ENCODE results near the gene TRERF1.

The TRERF1 gene

DNA sequence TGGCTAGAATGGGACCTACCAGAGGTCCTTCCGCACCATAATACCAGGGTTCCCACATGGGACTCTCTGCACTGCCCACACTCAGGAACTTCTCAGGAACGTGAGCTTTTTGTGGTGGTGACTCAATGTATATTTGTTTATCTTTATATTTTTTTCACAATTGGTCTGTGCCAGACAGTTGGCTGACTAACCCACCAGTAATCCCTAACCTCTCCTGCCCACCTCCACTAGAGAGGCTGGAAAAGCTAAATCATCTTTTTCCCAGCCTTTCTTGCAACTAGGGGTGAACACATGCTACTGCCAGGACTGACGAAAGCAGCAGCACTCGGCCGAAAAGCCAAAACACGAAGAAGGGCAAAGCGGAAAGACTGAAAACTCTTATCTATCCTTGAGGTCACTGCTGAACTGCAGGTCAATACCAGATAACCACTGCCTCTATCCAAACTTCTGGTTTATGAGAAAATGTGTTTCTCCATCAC is 112.9 kb downstream of the TRERF1 start:
- no peak overlapping the region for H3K4me3 ChIP-seq (ENCODE audit: low read depth, low read length)
- TF ChIP-seq CTCF (IDR thresholded peaks at IDR 0.05; ENCODE audit: control insufficient read depth, extremely low read depth, insufficient read depth) = no peak
- no peak for DNase-seq (ENCODE audit: low read depth)

GRCh38 chr6:42337985-42338743 is 113.6 kb downstream of the TRERF1 start:
- no peak for DNase-seq (ENCODE audit: low read depth)
- no peak overlapping the region for H3K4me3 ChIP-seq (ENCODE audit: low read depth, low read length)
- no peak for TF ChIP-seq CTCF (IDR thresholded peaks at IDR 0.05; ENCODE audit: control insufficient read depth, extremely low read depth, insufficient read depth)

DNA sequence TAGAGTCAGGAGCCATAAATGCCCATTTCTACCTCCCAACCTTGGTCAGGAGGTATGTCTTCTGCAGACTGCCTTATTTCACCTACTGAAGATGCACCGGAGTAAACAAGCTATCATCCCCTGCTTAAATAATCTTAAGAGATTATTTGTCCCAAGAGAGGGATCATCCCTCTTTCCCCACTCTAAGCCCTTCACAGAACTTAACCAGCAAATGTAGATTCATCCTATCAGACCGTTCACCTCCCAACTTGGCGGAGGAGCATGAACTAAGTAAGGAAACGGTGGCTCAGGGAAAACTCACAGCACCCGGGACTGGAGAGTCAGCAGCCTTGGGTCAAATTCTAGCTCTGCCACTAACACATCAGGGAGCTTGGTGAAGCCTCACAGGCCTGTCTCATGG is 115.3 kb downstream of the TRERF1 start:
- TF ChIP-seq CTCF (IDR thresholded peaks at IDR 0.05; ENCODE audit: control insufficient read depth, extremely low read depth, insufficient read depth) = no peak
- H3K4me3 ChIP-seq (ENCODE audit: low read depth, low read length) = no peak overlapping the region
- no peak for DNase-seq (ENCODE audit: low read depth)

GRCh38 chr6:42335896-42336295 is 115.8 kb downstream of the TRERF1 start:
- no peak overlapping the region for H3K4me3 ChIP-seq (ENCODE audit: low read depth, low read length)
- DNase-seq (ENCODE audit: low read depth) = no peak
- no peak for TF ChIP-seq CTCF (IDR thresholded peaks at IDR 0.05; ENCODE audit: control insufficient read depth, extremely low read depth, insufficient read depth)

DNA sequence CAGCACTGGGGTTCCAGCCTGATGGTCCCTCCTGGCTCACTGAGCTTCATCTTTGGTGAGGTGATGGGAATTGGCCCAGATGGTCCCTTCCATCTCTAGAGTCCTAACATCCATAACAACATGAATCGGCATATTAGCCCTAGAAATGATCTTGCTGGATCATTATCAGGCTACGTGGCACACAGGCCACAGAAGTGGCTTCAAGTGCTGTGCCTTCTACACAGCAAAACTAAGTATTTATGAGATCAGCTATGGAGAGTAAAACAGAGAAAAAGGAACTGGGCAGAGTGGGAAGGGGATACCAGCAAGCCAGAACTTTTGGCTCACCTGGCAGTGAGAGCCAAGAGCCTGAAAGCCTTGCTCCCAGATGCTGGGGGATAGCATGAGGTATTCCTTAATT is 116.9 kb downstream of the TRERF1 start:
- no peak overlapping the region for H3K4me3 ChIP-seq (ENCODE audit: low read depth, low read length)
- DNase-seq (ENCODE audit: low read depth) = no peak
- no peak for TF ChIP-seq CTCF (IDR thresholded peaks at IDR 0.05; ENCODE audit: control insufficient read depth, extremely low read depth, insufficient read depth)

DNA sequence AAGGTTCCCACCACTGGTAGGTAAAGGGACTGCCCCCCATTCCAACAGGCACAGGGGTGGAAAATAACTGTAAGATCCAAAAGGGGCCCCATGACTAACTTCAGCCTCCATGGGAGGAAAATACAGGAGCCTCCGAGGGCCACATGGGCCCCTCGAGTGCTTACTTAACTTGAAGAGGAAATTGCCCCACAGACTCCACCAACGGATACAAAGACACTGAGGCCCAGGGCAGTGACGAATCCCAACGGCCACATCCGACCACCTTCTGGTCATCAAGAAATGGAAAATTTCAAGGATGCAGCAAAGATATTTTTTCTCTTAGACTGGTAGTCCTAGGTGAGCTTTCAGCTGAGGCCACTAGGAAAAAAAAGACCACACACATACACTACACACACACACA is 118.1 kb downstream of the TRERF1 start:
- no peak for TF ChIP-seq CTCF (IDR thresholded peaks at IDR 0.05; ENCODE audit: control insufficient read depth, extremely low read depth, insufficient read depth)
- H3K4me3 ChIP-seq (ENCODE audit: low read depth, low read length) = no peak overlapping the region
- DNase-seq (ENCODE audit: low read depth) = no peak

- TF ChIP-seq CTCF (IDR thresholded peaks at IDR 0.05; ENCODE audit: control insufficient read depth, extremely low read depth, insufficient read depth) = no peak
- no peak overlapping the region for H3K4me3 ChIP-seq (ENCODE audit: low read depth, low read length)
- no peak for DNase-seq (ENCODE audit: low read depth)
These were observed 118.8 kb downstream of the TRERF1 start for GRCh38 chr6:42332916-42333315.
